B cell (primary cell): ENCODE data around the gene PHACTR1. TPM values are rescaled to one million over a fixed set of nuclear protein-coding genes. Genes with fewer than 3 reads are reported as not detected.

Experiments
- ATAC-seq: fragments of 200-7000 bp; cut with Tn5 transposase; one replicate; pipeline ENCODE4 v1.10.0; 2021; ENCODE audit warnings: low read depth, mild to moderate bottlenecking, moderate number of reproducible peaks, moderate library complexity
- CTCF ChIA-PET: fragments of 350-600 bp; sonication (Branson Sonifier 250); formaldehyde crosslinking; loops from one replicate; lab custom pipeline; 2021; ENCODE audit warnings: antibody characterized with exemption, inconsistent platforms; lab: Charles Lee
- POLR2A ChIA-PET: fragments of 350-600 bp; sonication (Branson Sonifier 250); formaldehyde crosslinking; loops from one replicate; lab custom pipeline; 2021; ENCODE audit warnings: antibody characterized with exemption; lab: Charles Lee
- DNase-seq: peaks from one replicate; pipeline ENCODE4 v3.0.0; 2013
- H2AFZ ChIP-seq: 2 replicates; pipeline ENCODE4 v1.6.1; 2012; ENCODE audit warnings: mild to moderate bottlenecking, low read depth, low read length; ENCODE audit not compliant: insufficient read depth, poor library complexity, severe bottlenecking
- H3K27ac ChIP-seq, 2 donors: 1 replicate in 1 of 2; 2 replicates in 1 of 2; pipeline ENCODE4 v1.5.1; 2012 to 2013; ENCODE audit warnings: low read length in 2 of 2, mild to moderate bottlenecking in 2 of 2, moderate library complexity in 1 of 2
- H3K27me3 ChIP-seq, 4 experiments: fragments of 200-600 bp in 1 of 4; sonication (generic) in 1 of 4; replicated peaks in 1 of 4; 1 replicate in 2 of 4; 2 replicates in 2 of 4; pipeline versions ENCODE4 v1.6.1 to v1.7.0; 2013 to 2016; ENCODE audit warnings: low read length in 3 of 4, mild to moderate bottlenecking in 2 of 4, mixed read lengths in 1 of 4, moderate library complexity in 1 of 4; ENCODE audit not compliant: insufficient read depth in 4 of 4, control insufficient read depth in 3 of 4; ENCODE audit errors: control extremely low read depth in 1 of 4
- H3K36me3 ChIP-seq, 2 experiments: replicated peaks in 1 of 2; 1 replicate in 1 of 2; 2 replicates in 1 of 2; pipeline versions ENCODE4 v1.6.1 to v1.7.1; 2013; ENCODE audit warnings: low read length in 1 of 2; ENCODE audit not compliant: insufficient read depth in 2 of 2, control insufficient read depth in 1 of 2; ENCODE audit errors: control extremely low read depth in 1 of 2, extremely low read depth in 1 of 2
- H3K4me1 ChIP-seq, 2 donors: fragments of 200-600 bp in 1 of 2; sonication (generic) in 1 of 2; 1 replicate in 1 of 2; 2 replicates in 1 of 2; pipeline versions ENCODE4 v1.5.1 to v1.6.1; 2013 to 2017; ENCODE audit warnings: low read length in 2 of 2; ENCODE audit not compliant: control insufficient read depth in 2 of 2, insufficient read depth in 2 of 2
- H3K4me2 ChIP-seq: replicated peaks from 2 replicates; pipeline ENCODE3; 2012; ENCODE audit warnings: mild to moderate bottlenecking, low read depth, low read length; ENCODE audit not compliant: poor library complexity, severe bottlenecking
- H3K4me3 ChIP-seq, 5 experiments: fragments of 200-600 bp in 1 of 5; sonication (generic) in 1 of 5; 1 replicate in 3 of 5; 2 replicates in 2 of 5; pipeline versions ENCODE4 v1.5.1 to v1.7.0; 2011 to 2016; ENCODE audit warnings: low read length in 4 of 5, mild to moderate bottlenecking in 4 of 5, low read depth in 2 of 5, control low read depth in 1 of 5, moderate library complexity in 1 of 5; ENCODE audit not compliant: insufficient read depth in 1 of 5; ENCODE audit errors: control extremely low read depth in 1 of 5, extremely low read depth in 1 of 5
- H3K79me2 ChIP-seq: fragments of 200-600 bp; sonication (generic); one replicate; pipeline ENCODE4 v1.6.0; 2016; ENCODE audit warnings: low read length; ENCODE audit not compliant: control insufficient read depth, insufficient read depth
- H3K9ac ChIP-seq: fragments of 200-600 bp; sonication (generic); 2 replicates; pipeline ENCODE4 v1.6.1; 2017; ENCODE audit warnings: mild to moderate bottlenecking, low read length, moderate library complexity
- H3K9me3 ChIP-seq, 3 donors: one replicate each; pipeline versions ENCODE4 v1.6.1 to v1.7.1; 2013; ENCODE audit warnings: low read length in 2 of 3; ENCODE audit not compliant: control insufficient read depth in 2 of 3, insufficient read depth in 1 of 3; ENCODE audit errors: control extremely low read depth in 1 of 3
- H4K20me1 ChIP-seq: 2 replicates; pipeline ENCODE4 v1.6.0; 2012; ENCODE audit warnings: mild to moderate bottlenecking, low read length; ENCODE audit not compliant: insufficient read depth, control insufficient read depth, poor library complexity, severe bottlenecking
- H3K27ac Mint-ChIP-seq: one replicate; pipeline ENCODE4 v1.8.0; 2021; ENCODE audit warnings: mixed read lengths
- H3K27me3 Mint-ChIP-seq: one replicate; pipeline ENCODE4 v1.8.0; 2021; ENCODE audit warnings: mixed read lengths
- H3K4me1 Mint-ChIP-seq: one replicate; pipeline ENCODE4 v1.8.0; 2021; ENCODE audit warnings: mixed read lengths
- H3K4me3 Mint-ChIP-seq: one replicate; pipeline ENCODE4 v1.8.0; 2021; ENCODE audit warnings: mixed read lengths
- H3K9me3 Mint-ChIP-seq: one replicate; pipeline ENCODE4 v1.8.0; 2022; ENCODE audit warnings: mixed read lengths; ENCODE audit not compliant: insufficient read depth
- CTCF ChIP-seq: fragments of 200-600 bp; IDR thresholded peaks from one replicate; pipeline ENCODE4 v1.8.0; 2022; ENCODE audit warnings: antibody characterized with exemption, mild to moderate bottlenecking
- EZH2 ChIP-seq: IDR thresholded peaks from 2 replicates; pipeline ENCODE4 v1.6.1; 2012; ENCODE audit warnings: borderline replicate concordance, low read depth, mild to moderate bottlenecking, moderate library complexity, low read length; ENCODE audit not compliant: insufficient read depth, poor library complexity, severe bottlenecking
- WGBS: methylation state at CpG from one replicate; pipeline ENCODE4 v1.1.5; 2013; ENCODE audit warnings: missing lambda C conversion rate; ENCODE audit not compliant: insufficient coverage; 5-methylcytosine and 5-hydroxymethylcytosine counted together
- intact Hi-C: fragments of 100-400 bp; cut with micrococcal nuclease; formaldehyde crosslinking; loops from one replicate; pipeline ENCODE4 v1.10.0; 2022
- polyA plus RNA-seq: library from polyadenylated mRNA; depleted of rRNA; stranded (reverse); fragments of >200 nt; gene quantifications from 2 replicates; pipeline ENCODE4 v1.2.3, GENCODE V29; 2012
- total RNA-seq, 2 donors: library from RNA; stranded (reverse); fragments of 120-200 nt in 1 of 2; gene quantifications; 1 replicate in 1 of 2; 2 replicates in 1 of 2; pipeline versions ENCODE4 v1.2.3 to v1.2.4, GENCODE V29; 2013 to 2022

PHACTR1 gene
- total and polyA plus RNA-seq, 2 donors (not counting 1 experiment from before 2014, with no cell fraction given) = 30.2 to 129 TPM

- ATAC-seq = no peak
- CTCF ChIA-PET = no interaction called here
- Histone ChIP-seq H3K79me2 (no peaks in the 10 kb centered on the region), H3K4me1 (no peaks in the 10 kb centered on the region), H3K9me3 (peaks cover 0 to 1% (median 0%) of the 10 kb centered on the region in 3 donors), H2AFZ (no peak overlapping the region), H3K4me3 (no peak overlapping the region), H3K9ac (no peak overlapping the region), H3K4me2 (no peak overlapping the region), H3K36me3 (no peaks in the 10 kb centered on the region), H3K27ac (no peak overlapping the region), H4K20me1 (no peaks in the 10 kb centered on the region), H3K27me3 (peaks cover 0 to 6% (median 1%) of the 10 kb centered on the region in 4 experiments)
- POLR2A ChIA-PET = no interaction called here
- intact Hi-C loops = no loop called here
- no peaks in the 10 kb centered on the region for H3K9me3 Mint-ChIP-seq
- H3K27ac Mint-ChIP-seq = no peak overlapping the region
- no peaks in the 10 kb centered on the region for H3K4me1 Mint-ChIP-seq
- no peak overlapping the region for H3K4me3 Mint-ChIP-seq
- peaks cover 38% of the 10 kb centered on the region for H3K27me3 Mint-ChIP-seq
- DNase-seq = no peak
- WGBS = no CpG with 5 or more reads among the region's 3 CpGs
- no peak for TF ChIP-seq CTCF
- TF ChIP-seq EZH2 = no peak
These were observed 6.9 kb upstream of the PHACTR1 start for GRCh38 chr6:12709556-12710232.

GRCh38 chr6:12710921-12711320 lies 5.6 kb upstream of the PHACTR1 start:
- no peak for DNase-seq
- Histone ChIP-seq H3K9me3 (peaks cover 0 to 1% (median 0%) of the 10 kb centered on the region in 3 donors), H4K20me1 (no peaks in the 10 kb centered on the region), H3K9ac (no peak overlapping the region), H3K27ac (no peak overlapping the region), H2AFZ (no peak overlapping the region), H3K36me3 (no peaks in the 10 kb centered on the region), H3K4me1 (no peaks in the 10 kb centered on the region), H3K27me3 (peaks cover 0 to 7% (median 4%) of the 10 kb centered on the region in 4 experiments), H3K79me2 (no peaks in the 10 kb centered on the region), H3K4me3 (no peak overlapping the region), H3K4me2 (no peak overlapping the region)
- no peak for TF ChIP-seq EZH2
- TF ChIP-seq CTCF = no peak
- intact Hi-C loops = no loop called here
- POLR2A ChIA-PET = no interaction called here
- WGBS = 92% methylated on average over 2 of the region's 4 CpGs
- Mint-ChIP-seq H3K27ac (no peak overlapping the region), H3K9me3 (no peaks in the 10 kb centered on the region), H3K4me3 (no peak overlapping the region), H3K27me3 (peaks cover 37% of the 10 kb centered on the region), H3K4me1 (no peaks in the 10 kb centered on the region)
- no peak for ATAC-seq
- CTCF ChIA-PET = no interaction called here
